GM13977 (cell line): ENCODE data around the gene ADCY7.

ENCODE experiments used
- DNase-seq: peaks from one replicate; pipeline ENCODE4 v3.0.0; 2012; ENCODE audit warnings: low spot score
- in situ Hi-C: fragments of 300-500 bp; cut with MboI; formaldehyde crosslinking; loops from one replicate; pipeline ENCODE4 v1.12.0; 2022; ENCODE audit warnings: low sequenced_read_pairs, low pct_unique_long_range_greater_than_20kb, mixed read lengths, inconsistent platforms; ENCODE audit not compliant: unreplicated experiment
- TF ChIP-seq, protein P1 (sequence below): IDR thresholded peaks from 2 replicates; pipeline ENCODE4 v1.5.1; 2012; ENCODE audit warnings: mild to moderate bottlenecking, control low read depth; ENCODE audit not compliant: insufficient read depth; ENCODE audit errors: extremely low read depth, missing control alignments

The ADCY7 gene

DNA sequence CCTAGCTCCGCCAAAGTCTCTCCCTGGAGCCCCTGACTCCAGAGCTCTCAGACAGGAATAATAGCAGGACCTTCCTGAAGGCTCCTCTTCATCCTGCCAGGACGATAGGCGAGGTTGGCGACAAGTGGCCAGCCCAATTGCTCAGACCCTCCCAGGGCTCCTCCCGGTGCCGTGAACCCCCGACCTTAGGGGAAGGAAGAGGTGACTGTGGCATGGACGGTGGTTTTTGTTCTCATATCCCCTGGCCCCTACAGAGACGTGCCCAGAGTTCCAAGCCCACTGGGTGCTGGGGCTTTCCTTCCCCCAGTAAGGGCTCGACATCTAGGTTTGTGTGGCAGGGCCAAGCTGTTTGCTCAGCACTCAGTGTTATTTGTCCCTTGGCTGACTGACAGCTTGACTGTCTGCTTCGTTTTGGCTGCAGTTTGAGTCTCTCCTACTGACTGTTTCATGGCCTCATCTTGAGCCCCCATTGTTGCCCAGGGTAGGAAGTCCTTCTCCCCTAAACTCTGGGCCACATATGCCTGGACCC lies 4.6 kb upstream of the ADCY7 start:
- in situ Hi-C loops, result no loop called here
- DNase-seq, result no peak
- TF ChIP-seq, protein P1, sequence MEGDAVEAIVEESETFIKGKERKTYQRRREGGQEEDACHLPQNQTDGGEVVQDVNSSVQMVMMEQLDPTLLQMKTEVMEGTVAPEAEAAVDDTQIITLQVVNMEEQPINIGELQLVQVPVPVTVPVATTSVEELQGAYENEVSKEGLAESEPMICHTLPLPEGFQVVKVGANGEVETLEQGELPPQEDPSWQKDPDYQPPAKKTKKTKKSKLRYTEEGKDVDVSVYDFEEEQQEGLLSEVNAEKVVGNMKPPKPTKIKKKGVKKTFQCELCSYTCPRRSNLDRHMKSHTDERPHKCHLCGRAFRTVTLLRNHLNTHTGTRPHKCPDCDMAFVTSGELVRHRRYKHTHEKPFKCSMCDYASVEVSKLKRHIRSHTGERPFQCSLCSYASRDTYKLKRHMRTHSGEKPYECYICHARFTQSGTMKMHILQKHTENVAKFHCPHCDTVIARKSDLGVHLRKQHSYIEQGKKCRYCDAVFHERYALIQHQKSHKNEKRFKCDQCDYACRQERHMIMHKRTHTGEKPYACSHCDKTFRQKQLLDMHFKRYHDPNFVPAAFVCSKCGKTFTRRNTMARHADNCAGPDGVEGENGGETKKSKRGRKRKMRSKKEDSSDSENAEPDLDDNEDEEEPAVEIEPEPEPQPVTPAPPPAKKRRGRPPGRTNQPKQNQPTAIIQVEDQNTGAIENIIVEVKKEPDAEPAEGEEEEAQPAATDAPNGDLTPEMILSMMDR, result no peak

DNA sequence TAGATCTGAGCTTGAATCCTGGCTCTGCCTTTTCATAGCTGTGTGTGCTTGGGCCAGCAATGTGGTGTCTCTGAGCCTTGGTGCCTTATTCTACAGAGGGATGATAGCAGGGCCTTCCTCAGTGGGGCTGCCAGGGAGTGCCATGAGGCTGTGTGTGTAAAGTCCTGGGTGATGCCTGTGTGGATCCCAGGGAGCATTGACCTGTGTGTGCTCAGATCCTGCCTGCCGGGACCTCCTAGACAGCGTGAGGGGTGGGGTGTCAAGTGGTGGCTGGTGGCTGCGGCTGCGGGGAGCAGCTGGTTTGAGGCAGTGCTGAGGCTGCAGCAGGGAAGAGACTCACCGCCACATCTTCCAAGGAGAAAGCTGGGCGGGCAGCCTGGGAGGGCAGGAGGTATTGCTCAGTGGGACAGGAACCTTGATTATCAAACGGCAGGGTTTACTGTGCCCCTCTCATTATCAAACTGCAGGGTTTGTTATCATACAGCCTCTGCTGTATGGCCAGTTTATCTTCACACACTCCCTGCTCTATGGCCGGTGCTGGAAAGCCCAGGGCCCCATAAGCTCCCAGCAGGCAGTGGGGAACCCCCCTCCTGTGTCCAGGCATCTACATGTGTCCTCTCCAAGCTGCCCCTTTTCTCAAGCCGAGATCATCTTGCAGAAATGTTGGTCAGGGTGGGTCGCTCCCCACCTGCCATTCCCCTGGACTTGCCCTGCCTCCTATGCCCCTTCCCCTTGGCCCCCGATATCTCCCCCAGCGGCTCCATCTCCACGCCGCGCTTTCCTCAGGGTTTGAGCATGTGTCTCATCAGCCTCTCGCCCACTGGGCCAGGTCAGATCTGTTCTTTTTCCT lies 3.1 kb upstream of the ADCY7 start:
- TF ChIP-seq, protein P1, result no peak
- in situ Hi-C loops, result no loop called here
- DNase-seq, result no peak

DNA sequence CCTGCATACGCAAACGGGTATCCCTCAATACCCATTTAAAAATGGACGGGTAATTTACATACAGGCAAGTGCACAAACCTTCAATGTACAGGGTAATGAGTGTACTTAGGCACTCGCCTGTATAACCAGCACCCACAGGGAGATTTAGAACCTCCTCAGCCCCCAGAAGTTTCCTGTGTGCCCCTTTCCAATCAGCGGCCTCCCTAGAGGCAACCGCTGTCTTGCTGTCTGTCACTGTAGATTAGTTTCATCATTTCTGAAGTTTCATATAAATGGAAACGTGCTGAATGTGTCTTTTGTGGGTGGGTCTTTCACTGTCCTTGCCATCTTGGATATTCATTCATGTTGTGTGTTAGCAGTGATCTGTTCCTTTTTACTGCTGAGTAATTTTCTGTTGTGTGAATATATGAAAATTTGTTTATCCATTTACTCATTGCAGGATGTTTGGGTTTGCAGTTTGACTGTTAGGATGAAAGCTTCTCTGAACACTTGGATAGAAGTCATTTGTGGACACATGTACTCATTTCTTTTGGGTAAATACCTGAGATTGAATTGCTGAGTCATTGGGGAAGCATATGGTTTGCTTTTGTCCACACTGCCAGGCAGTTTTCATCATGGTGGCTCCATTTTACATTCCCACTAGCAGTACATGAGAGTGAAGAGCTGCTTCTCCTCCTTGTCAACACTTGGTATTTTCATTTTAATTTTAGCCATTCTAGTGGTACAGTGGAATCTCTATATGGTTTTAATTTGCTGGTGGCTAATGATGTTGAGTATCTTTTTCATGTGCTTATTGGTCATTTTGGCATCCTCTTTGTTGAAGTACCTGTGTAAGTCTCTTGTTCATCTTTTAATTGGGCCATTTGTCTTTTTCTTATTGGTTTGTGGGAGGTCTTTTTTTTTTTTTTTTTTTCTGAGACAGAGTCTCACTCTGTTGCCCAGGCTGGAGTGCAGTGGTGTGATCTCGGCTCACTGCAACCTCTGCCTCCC lies 2.1 kb upstream of the ADCY7 start:
- no peak for DNase-seq
- TF ChIP-seq, protein P1, result no peak
- in situ Hi-C loops, result no loop called here

DNA sequence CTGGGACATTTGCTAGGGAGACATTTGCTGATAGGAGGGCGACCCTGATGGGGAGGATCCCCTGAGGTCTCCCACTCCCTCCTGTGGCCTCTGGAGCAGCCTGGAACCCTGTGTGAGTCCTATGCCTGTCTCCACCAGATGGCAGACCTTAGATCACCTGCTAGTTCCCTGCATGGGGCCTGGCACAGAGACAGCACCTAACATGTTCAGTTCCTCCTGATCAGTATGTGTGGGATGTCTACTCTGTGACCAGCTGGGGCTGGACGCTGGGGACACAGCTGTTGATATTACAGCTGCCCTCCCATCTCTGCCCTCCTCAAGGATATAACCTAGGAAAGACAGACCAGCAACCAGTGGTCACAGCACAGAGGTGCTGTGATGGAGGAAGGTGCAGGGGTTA lies 1.1 kb upstream of the ADCY7 start:
- TF ChIP-seq, protein P1, result peak; percentile 51
- no peak for DNase-seq
- in situ Hi-C loops, result no loop called here

DNA sequence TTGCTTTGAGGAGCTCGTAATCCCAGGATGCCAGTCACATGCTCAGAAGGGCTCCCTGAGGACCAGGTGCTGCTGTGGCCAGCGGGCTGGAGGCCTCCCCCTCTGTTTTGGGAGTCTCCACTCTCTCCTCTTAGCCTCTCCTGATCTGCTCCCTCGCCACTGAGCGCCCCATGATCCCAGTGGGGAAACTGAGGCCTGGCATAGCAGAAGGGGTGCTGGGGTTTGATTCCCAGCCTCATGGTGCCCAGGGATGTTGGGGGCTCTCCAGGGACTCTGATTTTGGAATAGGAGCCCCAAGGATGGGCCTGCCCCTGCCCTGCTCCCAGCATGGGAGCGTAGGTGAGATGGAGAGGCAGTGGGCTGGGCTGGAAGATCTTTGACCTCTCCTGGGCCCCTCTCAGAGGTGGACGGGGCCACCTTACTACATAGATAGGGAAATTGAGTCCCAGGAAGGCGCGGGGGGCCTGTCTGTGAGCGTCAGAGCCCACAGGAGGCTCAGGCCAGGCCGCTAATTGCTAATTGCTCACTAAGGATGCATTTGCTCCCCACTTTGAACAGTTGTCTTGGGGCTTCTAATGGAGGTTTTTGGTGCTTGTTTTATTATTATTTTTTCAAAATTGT lies 525 bp upstream of the ADCY7 start:
- TF ChIP-seq, protein P1, result no peak
- no peak for DNase-seq
- in situ Hi-C loops, result no loop called here

DNA sequence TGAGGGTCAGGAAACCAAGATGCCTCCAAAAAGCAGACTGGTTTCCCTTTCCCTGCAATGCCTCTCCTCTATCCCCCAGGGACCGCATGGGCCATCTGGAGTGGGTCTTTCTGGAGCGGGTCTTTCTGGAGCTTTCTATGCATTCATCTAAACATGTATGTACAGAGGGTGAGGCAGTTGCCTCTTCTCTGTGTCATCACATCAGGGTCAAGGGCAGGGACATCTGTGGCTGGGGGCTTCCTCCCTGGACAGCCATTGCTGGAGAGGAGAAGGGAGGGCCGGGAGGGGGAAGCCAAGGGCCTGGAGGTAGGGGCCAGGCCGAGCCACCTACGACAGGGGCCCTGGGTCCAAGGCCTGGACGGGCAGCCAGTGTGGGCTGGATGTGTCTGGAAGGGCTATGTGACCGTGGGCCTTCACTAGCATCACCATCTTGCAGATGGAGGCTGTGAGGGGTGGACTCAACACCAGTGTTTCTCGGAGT lies 840 bp downstream of the ADCY7 start:
- in situ Hi-C loops, result no loop called here
- no peak for DNase-seq
- TF ChIP-seq, protein P1, result no peak
